Activated T-cell treated with anti-CD3 and anti-CD28 coated beads, Interleukin-2, amount 50 U/mL, for 48 hours (primary cell): ENCODE measurements around the gene TESK1.
"Not testable (repeated sequence)": the region's sequence is repeated elsewhere in the genome, so short reads cannot be mapped to it uniquely, and the experiment has no call there.

Source experiments
- DNase-seq, 2 experiments: peaks; one replicate each; pipeline ENCODE4 v3.0.0-alpha.2; 2020

Gene TESK1

GRCh38 chr9:35616681-35617459 is 11.8 kb downstream of the TESK1 start:
- peak; percentile 77 to 80 for DNase-seq

DNA sequence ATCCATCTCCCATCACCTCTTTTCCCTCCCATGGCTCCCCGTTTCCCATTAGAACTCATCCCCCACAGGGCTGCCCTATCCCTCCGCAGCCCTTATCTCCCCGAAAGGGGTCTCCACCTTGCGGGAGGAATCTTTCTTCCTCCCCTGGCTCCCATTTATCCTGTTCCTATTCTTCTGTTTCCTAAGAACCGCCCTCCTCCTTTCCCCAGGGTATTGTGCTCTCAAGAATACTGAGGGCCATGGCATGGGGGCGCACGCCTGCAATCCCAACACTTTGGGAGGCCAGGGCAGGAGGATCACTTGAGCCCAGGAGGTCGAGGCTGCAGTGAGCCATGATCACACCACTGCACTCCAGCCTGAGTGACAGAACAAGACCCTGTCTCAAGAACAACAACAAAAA is 12.5 kb downstream of the TESK1 start:
- DNase-seq, result no peak

DNA sequence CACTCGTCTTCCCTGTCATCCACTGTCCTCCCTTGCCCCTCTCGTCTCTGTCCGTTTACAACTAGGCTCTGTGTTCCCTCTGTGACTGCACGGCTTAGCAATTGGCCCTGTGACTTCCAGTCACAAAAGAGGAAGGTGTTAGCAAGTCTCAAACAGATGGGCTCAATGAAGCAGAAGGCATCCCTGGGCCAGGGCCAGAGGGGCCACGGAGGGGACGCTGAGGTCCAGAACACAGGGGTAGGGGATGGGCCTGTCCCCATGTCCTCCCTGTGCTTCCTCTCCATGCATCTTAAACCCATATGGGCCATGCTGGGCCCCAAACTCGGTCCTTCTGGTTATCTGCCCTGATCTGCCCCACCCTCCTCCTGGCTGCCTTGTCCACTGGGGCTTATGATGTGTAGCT is 13.3 kb downstream of the TESK1 start, which contains the start of gene CD72:
Gene CD72 (minus strand): TSS at position 89 of the 403 bp plus-strand sequence. CDS start 110 bp downstream, outside the sequence.
- no peak for DNase-seq

DNA sequence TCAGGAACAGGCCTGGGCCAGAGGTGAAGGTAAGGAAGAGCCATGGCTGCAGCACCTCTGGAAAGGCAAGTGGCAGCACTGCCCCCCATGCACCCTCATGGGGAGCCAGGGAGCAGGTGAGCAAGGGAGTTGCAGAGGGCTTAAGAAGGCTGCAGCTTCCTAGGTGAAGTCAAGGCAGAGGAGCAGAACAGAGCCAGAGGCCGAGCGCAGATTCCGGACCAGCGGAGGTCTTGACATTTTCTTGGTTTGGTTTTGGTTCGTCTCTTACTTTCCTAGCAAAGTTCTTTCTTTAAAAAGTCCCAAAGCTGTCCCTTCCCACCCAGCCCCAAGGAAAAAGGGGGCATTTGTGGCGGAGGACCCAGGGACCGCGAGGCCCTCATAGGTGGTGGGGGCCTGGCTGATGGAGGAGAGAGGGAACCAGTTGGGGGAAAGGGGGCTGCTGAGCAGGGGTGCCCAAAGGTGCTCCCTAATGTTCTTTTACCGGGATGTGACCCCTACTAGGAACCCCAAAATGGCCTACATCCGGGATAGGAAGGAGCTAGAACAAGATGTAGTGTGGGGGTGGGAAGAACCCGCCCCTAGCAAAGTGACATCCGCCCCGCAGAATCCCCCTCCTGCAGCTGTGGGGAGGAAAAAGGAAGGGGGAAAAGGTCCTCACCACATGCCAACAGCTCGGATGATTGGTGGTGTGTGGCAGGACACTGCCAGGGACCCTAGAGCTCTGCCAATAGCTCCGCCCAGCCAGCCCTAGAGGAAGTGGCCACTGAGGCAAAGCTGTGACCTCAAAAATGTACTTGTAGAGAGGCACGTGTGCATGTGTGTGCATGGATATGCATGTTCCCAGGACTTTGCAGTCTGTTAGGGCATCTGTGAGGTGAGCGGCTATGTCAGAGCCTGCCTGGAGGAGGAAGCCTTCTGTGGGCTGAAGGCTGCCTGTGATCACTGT is 14.1 kb downstream of the TESK1 start:
- peak; percentile 68 to 72 for DNase-seq

- DNase-seq, result peak; percentile 41 to 57
Observed at GRCh38 chr9:35619800-35620158, 14.7 kb downstream of the TESK1 start.

DNA sequence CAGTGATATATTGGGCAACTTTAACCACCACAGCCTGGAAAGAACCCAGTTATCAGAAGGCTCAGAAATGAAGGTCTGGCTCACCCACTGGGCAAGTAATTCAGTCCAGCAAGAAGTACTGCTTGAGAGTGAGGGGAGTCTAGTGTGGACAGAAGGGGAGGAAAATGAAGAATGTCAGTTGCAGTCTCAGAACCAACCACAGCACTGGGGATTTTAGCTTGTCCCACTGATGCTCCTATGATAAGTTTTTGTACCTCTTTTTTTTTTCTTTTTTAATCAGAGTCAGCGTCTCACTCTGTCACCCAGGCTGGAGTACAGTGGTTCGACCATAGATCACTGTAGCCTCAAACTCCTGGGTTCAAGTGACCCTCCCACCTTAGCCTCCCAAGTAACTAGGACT is 22.5 kb downstream of the TESK1 start:
- DNase-seq, result no peak

DNA sequence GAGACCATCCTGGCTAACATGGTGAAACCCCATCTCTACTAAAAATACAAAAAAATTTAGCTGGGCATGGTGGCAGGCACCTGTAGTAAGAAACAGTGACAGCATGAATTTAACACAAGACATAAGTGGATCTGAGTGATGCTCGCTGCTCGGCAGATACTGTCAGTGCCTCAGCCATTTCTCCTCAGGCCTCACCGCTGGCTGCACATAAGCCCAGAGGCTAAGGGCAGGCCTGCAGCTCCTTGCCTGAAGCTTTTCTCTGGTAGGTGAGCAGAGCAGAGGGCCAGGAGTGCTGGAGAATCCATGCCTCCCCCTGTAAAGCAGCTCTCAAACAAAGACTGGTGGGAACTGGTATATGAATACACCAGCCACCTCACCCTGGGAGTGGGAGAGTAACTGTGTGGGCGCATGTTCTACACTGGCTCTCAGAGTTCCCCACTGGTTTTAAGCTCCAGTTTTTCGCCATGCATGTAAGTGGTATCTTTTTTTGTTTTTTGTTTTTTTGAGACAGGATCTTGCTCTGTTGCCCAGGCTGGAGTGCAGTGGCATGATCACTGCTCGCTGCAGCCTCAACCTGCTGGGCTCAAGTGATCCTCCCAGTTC is 23.4 kb downstream of the TESK1 start:
- no peak for DNase-seq

GRCh38 chr9:35629597-35629996 is 24.5 kb downstream of the TESK1 start:
- DNase-seq, result no peak

- DNase-seq, result no peak
Observed at GRCh38 chr9:35635730-35636129, 30.7 kb downstream of the TESK1 start.

DNA sequence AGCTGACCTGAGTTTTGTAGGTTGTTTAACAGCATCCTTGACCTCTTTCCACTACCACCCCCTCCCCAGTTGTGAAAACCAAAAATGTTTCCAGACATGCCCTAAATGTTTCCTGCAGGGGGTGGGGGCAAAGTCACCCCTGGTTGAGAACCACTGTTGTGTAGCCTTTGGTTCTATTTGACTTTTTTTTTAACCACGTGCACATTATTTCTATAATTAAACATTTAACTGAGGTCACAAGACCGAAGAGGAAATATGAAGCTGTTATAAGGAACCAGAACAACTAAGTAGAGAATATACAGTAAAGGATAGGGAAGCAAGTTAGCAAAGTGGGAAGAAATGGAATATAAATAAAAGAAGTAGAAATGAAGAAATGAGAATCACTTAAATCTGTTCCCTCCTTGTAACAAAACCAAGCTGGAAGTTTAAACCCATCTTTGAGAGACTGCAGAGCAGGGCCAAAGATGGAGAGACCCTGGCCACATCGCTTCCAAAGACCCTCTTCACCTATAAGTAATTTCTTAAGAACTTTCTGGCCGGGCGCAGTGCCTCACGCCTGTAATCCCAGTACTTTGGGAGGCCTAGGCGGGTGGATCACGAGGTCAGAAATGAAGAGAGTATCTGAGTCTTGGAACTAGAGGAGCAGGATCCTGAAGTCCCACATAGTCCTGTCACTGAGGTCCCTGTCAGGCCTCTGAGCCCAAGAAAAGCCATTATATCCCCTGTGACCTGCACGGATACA is 31.2 kb downstream of the TESK1 start:
- no peak for DNase-seq

- DNase-seq, result not testable (repeated sequence)
Observed at GRCh38 chr9:35636877-35637246, 31.8 kb downstream of the TESK1 start.

- not testable (repeated sequence) for DNase-seq
Observed at GRCh38 chr9:35637427-35637955, 32.4 kb downstream of the TESK1 start.

DNA sequence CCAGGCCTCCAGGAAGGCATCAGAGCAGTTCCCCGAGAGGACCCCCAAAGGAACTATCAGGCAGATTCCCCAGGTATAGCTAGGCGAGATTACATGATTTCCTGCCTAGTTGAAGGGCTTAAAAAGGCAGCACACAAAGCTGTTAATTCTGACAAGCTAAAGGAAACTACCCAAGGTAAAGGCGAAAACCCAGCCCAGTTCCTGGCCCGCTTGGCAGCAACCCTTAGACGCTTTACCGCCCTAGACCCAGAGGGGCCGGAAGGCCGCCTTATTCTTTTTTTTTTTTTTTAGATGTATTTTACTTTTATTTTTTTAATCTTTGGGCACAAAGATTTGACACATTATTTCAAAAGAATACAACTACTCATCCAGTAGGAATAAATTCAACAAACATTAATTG is 33.7 kb downstream of the TESK1 start:
- peak in 1 of 2 experiments; percentile 47 for DNase-seq

DNA sequence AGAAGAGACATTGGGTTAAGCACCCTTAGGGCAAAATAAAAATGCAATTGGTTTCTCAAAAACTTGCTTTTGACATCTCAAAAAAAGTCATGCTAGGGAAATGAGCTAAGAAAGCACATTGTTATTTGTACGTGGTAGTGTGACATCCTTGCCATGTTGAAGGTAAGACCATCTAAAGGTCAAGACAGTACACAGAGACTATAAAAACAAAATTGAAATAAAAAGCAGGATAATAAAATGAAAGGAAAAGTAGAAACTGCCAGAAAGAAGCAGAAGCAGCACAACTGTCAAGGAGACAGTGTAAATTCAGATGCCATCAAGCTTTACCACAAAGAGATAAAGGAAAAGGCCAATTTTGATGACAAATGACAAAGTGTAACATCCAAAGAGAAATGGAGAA is 34.2 kb downstream of the TESK1 start:
- not testable (repeated sequence) for DNase-seq

GRCh38 chr9:35639631-35640030 is 34.6 kb downstream of the TESK1 start:
- no peak for DNase-seq

DNA sequence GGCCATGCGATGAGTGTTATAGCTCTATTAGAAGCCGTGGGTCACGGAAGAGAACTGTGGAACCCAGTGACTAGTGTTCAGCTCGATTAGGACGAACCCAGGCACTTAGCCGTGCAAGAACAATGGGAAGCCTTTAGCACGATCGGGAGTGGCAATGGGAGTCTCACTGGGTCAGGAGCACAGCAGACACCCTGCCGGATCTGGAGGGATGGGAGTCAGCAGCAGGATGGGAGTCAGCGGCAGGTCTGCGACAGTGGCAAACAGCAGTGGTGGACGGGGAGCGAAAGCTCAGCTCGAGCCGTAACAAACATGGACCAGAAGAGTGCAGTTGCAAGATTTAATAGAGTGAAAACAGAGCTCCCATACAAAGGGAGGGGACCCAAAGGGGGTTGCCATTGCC is 35.4 kb downstream of the TESK1 start:
- DNase-seq, result not testable (repeated sequence)

- not testable (repeated sequence) for DNase-seq
Observed at GRCh38 chr9:35641478-35641877, 36.4 kb downstream of the TESK1 start.

DNA sequence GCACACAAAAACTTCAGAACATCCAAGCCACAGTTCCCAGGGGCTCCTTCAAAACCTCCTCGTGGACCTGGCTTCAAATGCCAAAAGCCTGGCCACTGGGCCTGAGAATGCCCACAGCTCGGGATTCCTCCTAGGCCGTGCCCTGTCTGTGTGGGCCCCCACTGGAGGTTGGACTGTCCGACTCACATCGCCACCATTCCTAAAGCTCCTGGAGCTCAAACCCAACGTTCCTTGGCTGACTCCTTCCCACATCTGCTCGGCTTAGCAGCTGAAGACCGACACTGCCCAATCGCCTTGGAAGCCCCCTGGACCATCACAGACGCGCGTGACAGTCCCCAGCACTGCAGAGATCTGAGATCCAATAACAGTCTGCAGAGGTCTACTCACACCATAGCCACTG is 38.0 kb downstream of the TESK1 start:
- no peak for DNase-seq

GRCh38 chr9:35645736-35646135 is 40.7 kb downstream of the TESK1 start:
- not testable (repeated sequence) for DNase-seq

- no peak for DNase-seq
Observed at GRCh38 chr9:35646153-35646532, 41.1 kb downstream of the TESK1 start.

- peak; percentile 95 to 96 for DNase-seq
Observed at GRCh38 chr9:35646533-35647265, 41.6 kb downstream of the TESK1 start.
